ENCODE data around the gene LRGUK. TPM values are rescaled to one million over a fixed set of nuclear protein-coding genes. Genes with fewer than 3 reads are reported as not detected.

The LRGUK gene
- total RNA-seq, 2 experiments from 2014 or later, result 0.09 TPM; not detected in 1

GRCh38 chr7:134083766-134084487 is 43.2 kb upstream of the LRGUK start:
- ATAC-seq (no peak), DNase-seq (no peak)
- no peak overlapping the region for H3K4me3 Mint-ChIP-seq
- peaks cover 11% of the 10 kb centered on the region for H3K9me3 Mint-ChIP-seq
- CTCF ChIA-PET, result no interaction called here
- no peaks in the 10 kb centered on the region for H3K4me1 Mint-ChIP-seq (ENCODE audit: low read depth)
- no peaks in the 10 kb centered on the region for H3K27me3 Mint-ChIP-seq
- intact Hi-C loops (cut with micrococcal nuclease), result no loop called here
- H3K36me3 Mint-ChIP-seq (ENCODE audit: low read depth), result no peaks in the 10 kb centered on the region
- TF ChIP-seq, protein P1, sequence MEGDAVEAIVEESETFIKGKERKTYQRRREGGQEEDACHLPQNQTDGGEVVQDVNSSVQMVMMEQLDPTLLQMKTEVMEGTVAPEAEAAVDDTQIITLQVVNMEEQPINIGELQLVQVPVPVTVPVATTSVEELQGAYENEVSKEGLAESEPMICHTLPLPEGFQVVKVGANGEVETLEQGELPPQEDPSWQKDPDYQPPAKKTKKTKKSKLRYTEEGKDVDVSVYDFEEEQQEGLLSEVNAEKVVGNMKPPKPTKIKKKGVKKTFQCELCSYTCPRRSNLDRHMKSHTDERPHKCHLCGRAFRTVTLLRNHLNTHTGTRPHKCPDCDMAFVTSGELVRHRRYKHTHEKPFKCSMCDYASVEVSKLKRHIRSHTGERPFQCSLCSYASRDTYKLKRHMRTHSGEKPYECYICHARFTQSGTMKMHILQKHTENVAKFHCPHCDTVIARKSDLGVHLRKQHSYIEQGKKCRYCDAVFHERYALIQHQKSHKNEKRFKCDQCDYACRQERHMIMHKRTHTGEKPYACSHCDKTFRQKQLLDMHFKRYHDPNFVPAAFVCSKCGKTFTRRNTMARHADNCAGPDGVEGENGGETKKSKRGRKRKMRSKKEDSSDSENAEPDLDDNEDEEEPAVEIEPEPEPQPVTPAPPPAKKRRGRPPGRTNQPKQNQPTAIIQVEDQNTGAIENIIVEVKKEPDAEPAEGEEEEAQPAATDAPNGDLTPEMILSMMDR (IDR thresholded peaks at IDR 0.05), result no peak
- POLR2A ChIA-PET, result no interaction called here
- H3K27ac Mint-ChIP-seq, result no peak overlapping the region

GRCh38 chr7:134084488-134085144 is 42.5 kb upstream of the LRGUK start:
- no peak overlapping the region for H3K27ac Mint-ChIP-seq
- TF ChIP-seq, protein P1 (IDR thresholded peaks at IDR 0.05), result no peak
- intact Hi-C loops (cut with micrococcal nuclease), result no loop called here
- POLR2A ChIA-PET, result no interaction called here
- H3K27me3 Mint-ChIP-seq, result no peaks in the 10 kb centered on the region
- H3K4me3 Mint-ChIP-seq, result no peak overlapping the region
- H3K36me3 Mint-ChIP-seq (ENCODE audit: low read depth), result peaks cover 3% of the 10 kb centered on the region
- no peaks in the 10 kb centered on the region for H3K4me1 Mint-ChIP-seq (ENCODE audit: low read depth)
- DNase-seq (no peak), ATAC-seq (no peak)
- H3K9me3 Mint-ChIP-seq, result peaks cover 18% of the 10 kb centered on the region
- CTCF ChIA-PET, result interaction anchor here (2.0 kb wide), 1 partner anchor 57 kb away, joined by 5 read pairs; no protein-coding TSS in a partner anchor

DNA sequence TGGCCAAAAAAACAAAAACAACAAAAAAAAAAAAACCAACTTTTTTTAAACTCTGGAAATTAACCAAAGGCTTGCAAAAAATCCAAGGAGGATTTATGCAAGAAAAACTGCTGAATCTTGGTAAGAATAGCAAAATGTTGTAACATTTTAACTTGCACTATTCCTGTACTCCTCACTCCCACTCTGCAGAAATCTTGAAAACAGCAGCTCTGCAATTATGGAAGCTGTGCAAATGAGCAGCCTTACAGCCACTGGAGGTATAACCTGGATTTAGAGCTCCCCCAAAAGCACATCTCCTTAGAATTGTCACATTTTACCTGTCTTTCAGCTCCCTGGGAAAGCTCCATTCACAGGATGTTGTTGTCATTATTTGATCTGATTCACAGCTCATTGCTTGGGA is 41.8 kb upstream of the LRGUK start:
- TF ChIP-seq, protein P1 (IDR thresholded peaks at IDR 0.05), result no peak
- no peak for ATAC-seq
- ChIA-PET CTCF (interaction anchor here (2.0 kb wide), 1 partner anchor 56 kb away, joined by 5 read pairs; no protein-coding TSS in a partner anchor), POLR2A (no interaction called here)
- H3K4me1 Mint-ChIP-seq (ENCODE audit: low read depth), result no peaks in the 10 kb centered on the region
- H3K36me3 Mint-ChIP-seq (ENCODE audit: low read depth), result peaks cover 3% of the 10 kb centered on the region
- peaks cover 24% of the 10 kb centered on the region for H3K9me3 Mint-ChIP-seq
- H3K27ac Mint-ChIP-seq, result no peak overlapping the region
- H3K27me3 Mint-ChIP-seq, result no peaks in the 10 kb centered on the region
- no peak for DNase-seq
- intact Hi-C loops (cut with micrococcal nuclease), result no loop called here
- H3K4me3 Mint-ChIP-seq, result no peak overlapping the region

DNA sequence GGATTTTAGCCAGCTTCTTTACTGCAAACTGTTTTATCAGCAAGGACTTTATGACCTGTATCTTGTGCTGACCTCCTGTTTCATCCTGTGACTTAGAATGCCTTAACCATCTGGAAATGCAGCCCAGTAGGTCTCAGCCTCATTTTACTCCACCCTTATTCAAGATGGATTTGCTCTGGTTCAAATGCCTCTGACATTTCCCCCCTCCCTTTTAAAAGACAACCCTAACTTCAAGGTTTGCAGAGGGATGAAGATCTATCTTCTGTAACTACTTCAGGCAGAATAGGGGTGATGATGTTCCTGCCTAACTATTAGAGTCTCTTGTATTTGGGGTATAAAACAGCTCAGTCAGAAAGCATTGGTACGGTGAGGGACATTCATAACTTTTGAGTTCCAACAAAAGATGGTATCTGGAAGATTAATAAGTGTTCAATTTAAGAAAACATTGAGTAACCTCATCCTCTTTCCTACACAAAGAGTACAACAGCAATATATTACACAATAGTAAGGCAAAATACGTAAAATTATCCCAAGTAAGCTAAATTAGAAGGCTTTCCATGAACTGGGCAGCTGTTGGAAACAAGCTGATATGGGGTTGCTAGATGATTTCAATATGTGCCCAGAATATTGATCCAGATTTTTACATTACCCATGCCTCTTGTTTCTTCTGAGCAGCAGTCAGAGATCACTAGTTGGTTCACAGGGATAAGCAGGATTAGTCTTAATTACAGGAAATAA is 40.0 kb upstream of the LRGUK start:
- ATAC-seq, result no peak
- H3K27ac Mint-ChIP-seq, result no peak overlapping the region
- TF ChIP-seq, protein P1 (IDR thresholded peaks at IDR 0.05), result no peak
- ChIA-PET POLR2A (no interaction called here), CTCF (no interaction called here)
- no peak overlapping the region for H3K4me3 Mint-ChIP-seq
- intact Hi-C loops (cut with micrococcal nuclease), result no loop called here
- H3K36me3 Mint-ChIP-seq (ENCODE audit: low read depth), result peaks cover 3% of the 10 kb centered on the region
- no peaks in the 10 kb centered on the region for H3K4me1 Mint-ChIP-seq (ENCODE audit: low read depth)
- H3K9me3 Mint-ChIP-seq, result peaks cover 24% of the 10 kb centered on the region
- DNase-seq, result no peak
- H3K27me3 Mint-ChIP-seq, result no peaks in the 10 kb centered on the region

DNA sequence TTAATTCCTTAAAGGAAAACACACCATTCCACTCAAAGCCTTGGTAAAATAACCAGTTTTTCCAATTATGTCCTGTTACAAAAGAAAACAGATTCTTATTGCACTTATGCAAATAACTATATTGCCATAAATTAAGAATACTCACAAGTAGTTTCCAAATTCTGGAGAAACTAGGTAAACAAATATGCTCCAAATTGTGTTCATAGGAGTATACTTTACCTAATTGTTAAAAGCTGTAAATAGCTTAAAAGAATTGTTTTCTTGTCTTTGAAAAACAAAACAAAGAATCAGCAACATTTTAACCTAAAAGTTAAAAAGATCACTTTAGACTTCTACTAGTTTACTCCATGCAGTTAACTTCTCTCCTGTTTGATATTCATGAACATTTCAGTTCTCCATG is 38.9 kb upstream of the LRGUK start:
- ATAC-seq, result no peak
- TF ChIP-seq, protein P1 (IDR thresholded peaks at IDR 0.05), result no peak
- H3K36me3 Mint-ChIP-seq (ENCODE audit: low read depth), result peaks cover 3% of the 10 kb centered on the region
- no peak for DNase-seq
- ChIA-PET POLR2A (no interaction called here), CTCF (no interaction called here)
- H3K9me3 Mint-ChIP-seq, result peaks cover 28% of the 10 kb centered on the region
- no peak overlapping the region for H3K4me3 Mint-ChIP-seq
- no peaks in the 10 kb centered on the region for H3K4me1 Mint-ChIP-seq (ENCODE audit: low read depth)
- H3K27me3 Mint-ChIP-seq, result no peaks in the 10 kb centered on the region
- intact Hi-C loops (cut with micrococcal nuclease), result no loop called here
- no peak overlapping the region for H3K27ac Mint-ChIP-seq
